Activated naive CD8-positive, alpha-beta T cell treated with anti-CD3 and anti-CD28 coated beads for 36 hours (primary cell): Measurements from ENCODE around the gene TACC2. TPM values are rescaled to one million over a fixed set of nuclear protein-coding genes. Genes with fewer than 3 reads are reported as not detected.

Experiments
- DNase-seq: peaks from one replicate; pipeline ENCODE4 v3.0.0; 2021
- H3K27ac Mint-ChIP-seq: one replicate; pipeline ENCODE4 v1.8.0; 2022; ENCODE audit warnings: mild to moderate bottlenecking, moderate library complexity, mixed read lengths
- H3K27me3 Mint-ChIP-seq: one replicate; pipeline ENCODE4 v1.8.0; 2022; ENCODE audit warnings: mild to moderate bottlenecking, mixed read lengths
- H3K36me3 Mint-ChIP-seq: one replicate; pipeline ENCODE4 v1.8.0; 2021; ENCODE audit warnings: mild to moderate bottlenecking, mixed read lengths
- H3K4me1 Mint-ChIP-seq: one replicate; pipeline ENCODE4 v1.8.0; 2021; ENCODE audit warnings: mixed read lengths
- H3K4me3 Mint-ChIP-seq: one replicate; pipeline ENCODE4 v1.8.0; 2022; ENCODE audit warnings: mild to moderate bottlenecking, moderate library complexity, mixed read lengths
- H3K9me3 Mint-ChIP-seq: one replicate; pipeline ENCODE4 v1.8.0; 2022; ENCODE audit warnings: mixed read lengths
- total RNA-seq, 2 experiments: library from RNA; stranded (reverse); gene quantifications; one replicate each; pipeline ENCODE4 v1.2.3, GENCODE V29; 2021

TACC2 gene
- total RNA-seq, 2 experiments from 2014 or later, result not detected

DNA sequence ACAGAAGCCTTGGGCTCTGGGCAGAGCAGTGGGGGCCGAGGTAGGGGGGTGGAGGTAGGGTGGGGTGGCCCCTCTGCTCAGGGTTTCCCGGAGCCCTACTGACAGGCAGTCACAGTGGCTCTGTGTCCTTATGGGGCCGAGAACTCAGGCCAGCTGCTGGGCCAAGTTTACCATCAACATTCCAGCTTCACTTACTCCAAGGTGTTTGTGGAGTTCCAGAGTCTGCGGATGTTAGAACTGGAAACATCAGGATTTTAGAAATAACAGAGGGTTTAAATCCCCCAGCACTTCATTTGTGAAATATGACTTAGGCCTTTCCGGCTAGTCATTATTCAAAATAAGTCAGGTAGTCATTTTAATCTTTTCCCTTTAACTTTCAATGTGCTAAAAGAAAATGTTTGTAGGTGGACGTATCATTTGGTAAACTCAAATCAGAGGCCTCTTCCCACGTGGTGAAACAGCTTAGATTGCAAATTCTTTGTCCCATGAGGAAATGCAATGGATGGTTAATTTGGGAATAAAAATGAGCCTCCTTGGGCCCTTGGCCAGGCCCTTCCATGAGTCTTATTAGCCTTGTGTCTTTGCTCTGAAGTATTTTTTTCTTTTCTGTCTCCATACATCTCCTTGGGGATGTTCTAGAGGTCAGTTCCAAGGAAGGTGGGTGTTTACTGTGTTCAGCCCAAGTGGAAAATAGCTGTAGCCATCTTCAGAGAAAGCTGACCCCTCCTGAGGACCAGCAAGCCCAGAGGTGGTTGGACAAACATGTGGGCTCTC is 182.5 kb downstream of the TACC2 start:
- peaks cover 34% of the 10 kb centered on the region for H3K27me3 Mint-ChIP-seq
- H3K9me3 Mint-ChIP-seq, result no peaks in the 10 kb centered on the region
- H3K27ac Mint-ChIP-seq, result no peak overlapping the region
- no peaks in the 10 kb centered on the region for H3K4me1 Mint-ChIP-seq
- no peak overlapping the region for H3K4me3 Mint-ChIP-seq
- DNase-seq, result no peak
- H3K36me3 Mint-ChIP-seq, result no peaks in the 10 kb centered on the region

GRCh38 chr10:122172361-122173008 is 183.5 kb downstream of the TACC2 start:
- H3K36me3 Mint-ChIP-seq, result no peaks in the 10 kb centered on the region
- no peak overlapping the region for H3K27ac Mint-ChIP-seq
- no peak overlapping the region for H3K4me3 Mint-ChIP-seq
- H3K4me1 Mint-ChIP-seq, result no peaks in the 10 kb centered on the region
- no peaks in the 10 kb centered on the region for H3K9me3 Mint-ChIP-seq
- H3K27me3 Mint-ChIP-seq, result peaks cover 27% of the 10 kb centered on the region
- DNase-seq, result no peak

- H3K36me3 Mint-ChIP-seq, result no peaks in the 10 kb centered on the region
Observed at GRCh38 chr10:122173337-122173736, 184.4 kb downstream of the TACC2 start.

DNA sequence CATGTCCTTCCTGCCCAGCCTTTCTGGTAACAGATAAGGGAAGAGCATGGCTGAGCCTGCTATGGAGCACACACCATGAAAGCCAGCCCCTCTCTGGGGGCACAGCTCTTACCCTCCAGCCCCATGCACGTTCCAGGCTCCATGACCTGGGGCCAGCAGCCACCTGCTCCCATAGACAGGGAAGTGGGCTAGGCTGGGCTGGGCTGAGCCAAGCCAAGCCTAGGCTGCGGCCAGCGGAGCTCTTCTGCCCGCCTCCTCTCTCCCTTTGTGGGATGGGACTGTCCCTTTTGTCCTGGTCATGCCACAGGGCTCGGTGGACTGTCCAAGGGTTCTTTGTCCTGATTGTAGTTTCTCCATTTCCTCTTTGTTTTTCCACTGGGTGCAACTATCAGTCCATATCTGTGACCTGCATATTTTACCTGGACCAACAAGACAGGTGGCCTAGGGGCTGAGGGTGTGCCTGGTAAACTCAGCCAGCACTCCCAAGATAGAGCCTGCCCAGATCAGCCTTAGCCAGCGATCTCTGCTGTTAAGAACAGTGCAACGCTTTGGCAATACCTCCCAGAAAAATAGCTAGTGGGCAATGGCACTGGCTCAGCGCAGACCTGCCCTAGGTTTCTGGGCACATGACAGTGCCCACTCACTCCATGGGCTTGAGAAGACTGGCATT is 184.9 kb downstream of the TACC2 start:
- no peak for DNase-seq
- peaks cover 21% of the 10 kb centered on the region for H3K27me3 Mint-ChIP-seq
- H3K36me3 Mint-ChIP-seq, result no peaks in the 10 kb centered on the region
- no peak overlapping the region for H3K4me3 Mint-ChIP-seq
- H3K27ac Mint-ChIP-seq, result no peak overlapping the region
- H3K4me1 Mint-ChIP-seq, result no peaks in the 10 kb centered on the region
- no peaks in the 10 kb centered on the region for H3K9me3 Mint-ChIP-seq

More at GRCh38 chr10:122173337-122173736, 184.4 kb downstream of the TACC2 start:
- DNase-seq, result no peak
- Mint-ChIP-seq H3K27me3 (peaks cover 27% of the 10 kb centered on the region), H3K9me3 (no peaks in the 10 kb centered on the region), H3K27ac (no peak overlapping the region), H3K4me3 (no peak overlapping the region), H3K4me1 (no peaks in the 10 kb centered on the region)

DNA sequence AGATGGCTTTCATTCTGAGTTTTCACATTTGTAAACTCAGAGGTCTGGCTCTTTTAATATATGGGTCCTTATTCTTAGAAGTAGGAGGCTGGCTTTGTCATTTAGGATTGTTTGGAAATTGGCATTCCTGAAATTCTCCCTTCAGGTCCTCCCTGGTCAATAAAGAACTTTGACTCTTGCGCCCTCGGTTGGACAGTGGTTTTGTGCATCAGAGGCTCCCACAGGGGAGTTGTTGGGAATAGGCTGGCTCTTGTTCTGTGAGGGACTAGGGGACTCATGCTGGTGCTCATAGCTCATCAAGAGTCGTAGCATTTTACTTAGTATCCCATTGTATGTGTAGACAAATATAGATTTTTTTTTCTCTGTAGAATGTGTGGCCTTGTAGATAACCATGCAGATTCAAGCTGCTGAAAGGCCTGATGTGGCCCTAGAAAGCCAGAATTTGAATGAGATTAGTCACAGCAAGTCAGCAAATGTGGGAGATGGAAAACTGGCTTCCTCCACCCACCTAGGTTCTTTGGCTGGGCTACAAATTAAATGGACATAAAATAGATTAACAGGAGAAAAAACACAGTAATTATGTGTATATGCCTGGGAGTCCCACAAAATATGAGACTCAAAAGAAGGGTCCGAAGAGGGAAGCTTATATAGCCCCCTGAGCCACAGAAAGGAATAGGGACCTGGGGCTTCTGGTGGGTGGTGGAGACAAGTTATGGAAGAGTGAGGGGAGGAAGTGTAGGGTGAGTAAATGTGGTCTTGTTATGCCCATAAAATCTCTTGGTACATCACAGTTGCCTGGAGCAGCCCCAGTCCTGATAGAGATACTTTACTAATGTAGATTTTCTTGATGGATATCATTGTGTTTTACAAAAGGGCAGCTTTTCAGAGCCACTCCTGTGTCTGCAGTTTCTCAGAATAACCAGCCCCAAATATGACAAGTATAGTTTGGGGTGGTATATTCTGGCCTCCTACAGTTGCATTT is 187.6 kb downstream of the TACC2 start:
- no peaks in the 10 kb centered on the region for H3K36me3 Mint-ChIP-seq
- DNase-seq, result no peak
- no peaks in the 10 kb centered on the region for H3K4me1 Mint-ChIP-seq
- no peaks in the 10 kb centered on the region for H3K9me3 Mint-ChIP-seq
- H3K4me3 Mint-ChIP-seq, result no peak overlapping the region
- H3K27ac Mint-ChIP-seq, result no peak overlapping the region
- H3K27me3 Mint-ChIP-seq, result peaks cover 7% of the 10 kb centered on the region

DNA sequence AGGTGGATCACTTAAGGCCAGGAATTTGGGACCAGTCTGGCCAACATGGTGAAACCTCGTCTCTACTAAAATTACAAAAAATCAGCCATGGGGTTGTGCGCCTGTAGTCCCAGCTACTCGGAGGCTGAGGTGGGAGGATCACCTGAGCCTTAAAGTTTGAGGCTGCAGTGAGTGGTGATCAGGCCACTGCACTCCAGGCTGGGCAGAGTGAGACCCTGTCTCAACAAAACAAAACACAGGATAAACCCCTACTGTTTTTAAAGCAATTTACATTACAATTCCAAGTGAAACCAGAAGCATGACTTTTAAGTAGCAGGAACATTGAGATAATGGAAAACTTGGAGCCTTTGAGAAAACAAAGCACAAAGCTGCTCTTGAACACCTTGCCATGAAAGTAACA is 189.7 kb downstream of the TACC2 start:
- Mint-ChIP-seq H3K27me3 (peaks cover 7% of the 10 kb centered on the region), H3K9me3 (no peaks in the 10 kb centered on the region), H3K4me3 (no peak overlapping the region)

DNA sequence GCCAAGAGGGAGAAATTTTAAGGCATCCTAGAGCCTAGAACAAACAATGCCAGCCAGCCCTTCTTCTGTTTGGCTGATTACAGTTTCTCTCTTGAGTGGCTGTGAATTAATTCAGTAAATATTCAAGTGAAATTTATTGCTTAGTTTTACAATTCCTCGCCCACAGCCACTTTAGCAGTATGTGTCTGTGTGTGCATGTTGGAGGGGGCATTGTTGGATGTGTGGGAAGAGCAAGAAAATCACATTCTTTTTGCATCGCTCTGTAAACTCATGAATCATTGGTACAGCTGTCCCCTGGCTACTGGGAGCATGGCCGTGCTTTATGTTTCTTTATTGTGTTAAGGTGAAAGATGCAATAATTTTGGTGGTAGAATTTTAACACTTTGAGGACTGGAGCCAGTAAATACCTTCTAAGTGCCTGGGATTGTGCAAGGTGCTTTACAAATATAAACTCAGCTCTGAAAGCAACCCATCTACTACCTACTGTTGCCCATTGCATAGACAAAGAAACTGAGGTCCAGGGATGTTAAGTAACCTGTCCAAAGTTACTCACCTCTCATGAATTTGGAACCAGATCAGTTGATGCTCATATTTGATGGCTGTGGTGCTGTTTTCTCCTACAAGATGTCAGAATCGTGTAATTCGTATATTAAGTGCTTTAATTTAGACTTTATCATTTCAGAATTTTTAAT is 192.2 kb downstream of the TACC2 start:
- no peak for DNase-seq
- Mint-ChIP-seq H3K27ac (no peak overlapping the region), H3K9me3 (no peaks in the 10 kb centered on the region), H3K4me1 (no peaks in the 10 kb centered on the region), H3K36me3 (no peaks in the 10 kb centered on the region), H3K4me3 (no peak overlapping the region), H3K27me3 (peaks cover 3% of the 10 kb centered on the region)

More for the DNA sequence above, 189.7 kb downstream of the TACC2 start:
- H3K36me3 Mint-ChIP-seq, result no peaks in the 10 kb centered on the region
- H3K27ac Mint-ChIP-seq, result no peak overlapping the region
- no peaks in the 10 kb centered on the region for H3K4me1 Mint-ChIP-seq
- DNase-seq, result no peak

GRCh38 chr10:122181876-122182275 is 192.9 kb downstream of the TACC2 start:
- H3K4me1 Mint-ChIP-seq, result no peaks in the 10 kb centered on the region
- H3K27ac Mint-ChIP-seq, result no peak overlapping the region
- H3K27me3 Mint-ChIP-seq, result no peaks in the 10 kb centered on the region
- no peak for DNase-seq
- no peaks in the 10 kb centered on the region for H3K9me3 Mint-ChIP-seq
- H3K4me3 Mint-ChIP-seq, result no peak overlapping the region
- H3K36me3 Mint-ChIP-seq, result no peaks in the 10 kb centered on the region

DNA sequence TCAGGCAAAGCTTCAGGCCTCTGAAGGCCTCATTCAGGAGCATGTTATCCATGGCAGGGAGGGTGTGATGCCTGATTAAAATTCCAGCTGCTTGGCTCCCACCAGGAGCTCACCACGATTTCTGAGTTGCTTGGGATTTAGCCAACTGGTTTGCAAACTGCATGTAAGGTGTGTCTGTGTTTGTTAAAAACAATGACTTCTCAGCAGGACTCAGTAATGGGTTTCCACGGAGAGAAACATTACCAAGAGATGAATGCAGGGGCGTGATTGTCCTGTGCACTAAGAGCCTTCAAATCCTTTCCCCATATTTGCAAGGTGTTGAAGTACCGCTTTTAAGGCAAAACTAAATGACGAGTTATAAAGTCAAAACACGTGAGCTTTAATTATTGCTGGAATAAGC is 193.3 kb downstream of the TACC2 start:
- Mint-ChIP-seq H3K4me1 (no peaks in the 10 kb centered on the region), H3K4me3 (no peak overlapping the region), H3K27ac (no peak overlapping the region), H3K36me3 (no peaks in the 10 kb centered on the region), H3K27me3 (no peaks in the 10 kb centered on the region), H3K9me3 (no peaks in the 10 kb centered on the region)
- DNase-seq, result no peak

DNA sequence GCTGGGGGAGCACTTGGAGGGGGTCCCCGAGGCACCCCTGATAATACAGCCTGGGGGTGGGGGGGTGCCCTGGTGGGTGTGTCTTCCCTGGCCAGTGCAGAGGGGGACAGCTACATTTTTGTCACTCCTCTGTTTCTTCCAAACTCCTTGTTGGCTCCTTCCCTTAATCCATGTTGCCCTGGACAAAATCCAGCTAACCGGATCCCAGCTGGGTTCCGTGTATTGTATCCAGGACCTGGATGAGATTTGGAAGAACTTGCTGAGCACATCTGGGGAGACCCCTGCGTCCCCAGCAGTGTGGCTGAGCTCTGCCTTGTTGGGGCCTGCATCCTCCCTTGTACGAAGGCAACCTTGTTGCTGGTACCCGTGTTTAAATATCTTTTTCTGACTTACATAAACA is 195.3 kb downstream of the TACC2 start:
- no peaks in the 10 kb centered on the region for H3K36me3 Mint-ChIP-seq
- DNase-seq, result no peak
- no peak overlapping the region for H3K4me3 Mint-ChIP-seq
- H3K4me1 Mint-ChIP-seq, result no peaks in the 10 kb centered on the region
- no peaks in the 10 kb centered on the region for H3K9me3 Mint-ChIP-seq
- H3K27me3 Mint-ChIP-seq, result no peaks in the 10 kb centered on the region
- H3K27ac Mint-ChIP-seq, result no peak overlapping the region

DNA sequence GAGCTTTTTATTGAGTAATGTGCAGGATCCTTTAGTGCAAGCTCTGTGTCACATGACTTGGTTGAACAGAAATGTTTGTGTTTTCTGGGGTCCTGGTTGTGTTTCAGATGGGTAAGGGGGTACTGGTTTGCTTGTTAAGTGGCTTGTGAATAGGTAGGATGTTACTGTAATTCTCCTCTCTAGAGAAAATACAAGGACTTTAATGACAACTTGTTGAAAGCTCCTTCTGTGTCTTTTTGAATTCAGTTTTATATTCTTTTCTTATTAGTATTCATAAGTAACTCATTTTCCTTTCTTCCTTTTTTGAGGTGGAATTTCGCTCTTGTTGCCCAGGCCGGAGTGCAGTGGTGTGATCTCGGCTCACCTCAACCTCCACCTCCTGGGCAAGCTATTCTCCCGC is 196.7 kb downstream of the TACC2 start:
- no peak overlapping the region for H3K4me3 Mint-ChIP-seq
- no peak for DNase-seq
- no peaks in the 10 kb centered on the region for H3K9me3 Mint-ChIP-seq
- H3K4me1 Mint-ChIP-seq, result no peaks in the 10 kb centered on the region
- H3K36me3 Mint-ChIP-seq, result no peaks in the 10 kb centered on the region
- no peaks in the 10 kb centered on the region for H3K27me3 Mint-ChIP-seq
- no peak overlapping the region for H3K27ac Mint-ChIP-seq

GRCh38 chr10:122186816-122187810 is 198.2 kb downstream of the TACC2 start:
- no peaks in the 10 kb centered on the region for H3K27me3 Mint-ChIP-seq
- no peak overlapping the region for H3K27ac Mint-ChIP-seq
- H3K4me3 Mint-ChIP-seq, result no peak overlapping the region
- H3K9me3 Mint-ChIP-seq, result no peaks in the 10 kb centered on the region
- H3K36me3 Mint-ChIP-seq, result no peaks in the 10 kb centered on the region
- DNase-seq, result no peak
- no peaks in the 10 kb centered on the region for H3K4me1 Mint-ChIP-seq

GRCh38 chr10:122188706-122189105 is 199.7 kb downstream of the TACC2 start:
- H3K4me3 Mint-ChIP-seq, result no peak overlapping the region
- H3K36me3 Mint-ChIP-seq, result no peaks in the 10 kb centered on the region
- H3K9me3 Mint-ChIP-seq, result no peaks in the 10 kb centered on the region
- H3K4me1 Mint-ChIP-seq, result no peaks in the 10 kb centered on the region
- no peak overlapping the region for H3K27ac Mint-ChIP-seq
- DNase-seq, result no peak
- no peaks in the 10 kb centered on the region for H3K27me3 Mint-ChIP-seq
